Measurements from ENCODE around the gene ZFR2.

ZFR2 gene

DNA sequence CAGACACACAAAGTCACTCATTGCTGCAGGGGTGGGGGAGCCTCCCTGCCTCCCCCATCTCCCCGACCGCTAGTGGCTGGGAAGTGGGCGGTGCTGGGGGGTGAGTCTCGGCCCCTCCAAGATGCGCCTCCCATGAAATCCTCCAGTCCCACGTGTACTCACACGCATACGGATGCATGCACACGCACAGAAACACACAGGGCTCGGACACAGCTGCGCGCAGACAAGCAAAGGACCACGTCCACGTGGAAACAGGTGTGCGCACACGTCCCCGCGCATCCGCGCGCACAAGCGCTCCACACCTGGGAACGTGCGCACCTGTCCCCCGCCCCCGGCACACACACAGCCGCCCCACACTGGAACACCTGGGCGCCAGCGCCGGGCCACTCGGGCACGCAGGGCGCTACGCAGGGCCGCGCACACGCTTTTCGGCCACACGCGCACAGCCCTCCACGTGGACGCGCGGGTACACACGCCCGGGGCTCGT lies 83.3 kb downstream of the ZFR2 start:
- DNase-seq, result no peak

DNA sequence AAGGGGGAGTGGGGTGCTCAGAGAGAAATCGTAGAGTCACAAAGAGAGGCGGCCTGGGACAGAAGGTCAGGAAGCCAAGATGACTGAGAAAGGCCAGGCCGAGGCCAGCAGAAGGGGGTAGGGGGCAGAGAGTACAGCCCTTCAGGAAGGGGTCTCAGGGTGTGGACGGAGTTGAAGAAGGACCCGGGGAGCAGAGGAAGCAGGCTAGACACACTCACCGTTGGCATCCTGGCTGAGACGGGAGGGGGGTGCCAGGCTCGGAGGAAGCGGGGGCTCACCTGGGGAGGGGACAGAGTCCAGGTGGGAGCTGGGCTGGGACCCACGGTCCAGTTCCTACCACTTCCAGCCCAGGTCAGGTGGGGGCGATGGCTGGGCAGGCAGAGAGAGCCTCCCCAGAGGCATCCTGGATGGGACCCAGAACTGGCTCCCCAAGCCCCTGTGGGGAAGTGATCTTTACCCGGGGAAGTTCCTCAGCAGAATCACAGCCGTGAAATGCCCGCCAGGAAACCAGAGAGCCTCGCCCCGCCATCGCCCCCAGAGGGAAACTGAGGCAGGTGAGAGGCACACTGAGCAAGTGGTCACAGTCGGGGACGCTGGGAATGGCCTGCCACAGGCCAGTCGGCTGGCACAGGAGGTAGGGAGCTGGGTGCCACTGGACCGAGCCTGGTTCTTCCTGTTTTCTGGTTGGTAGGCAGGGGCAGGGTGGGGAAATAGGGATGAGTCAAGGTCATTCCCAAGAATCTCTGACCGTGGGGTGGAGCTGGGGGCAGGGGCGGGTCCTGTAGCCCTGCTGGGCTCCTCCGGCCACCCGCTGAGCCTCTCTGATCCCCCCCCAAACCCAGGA lies 84.0 kb downstream of the ZFR2 start:
- no peak for DNase-seq

DNA sequence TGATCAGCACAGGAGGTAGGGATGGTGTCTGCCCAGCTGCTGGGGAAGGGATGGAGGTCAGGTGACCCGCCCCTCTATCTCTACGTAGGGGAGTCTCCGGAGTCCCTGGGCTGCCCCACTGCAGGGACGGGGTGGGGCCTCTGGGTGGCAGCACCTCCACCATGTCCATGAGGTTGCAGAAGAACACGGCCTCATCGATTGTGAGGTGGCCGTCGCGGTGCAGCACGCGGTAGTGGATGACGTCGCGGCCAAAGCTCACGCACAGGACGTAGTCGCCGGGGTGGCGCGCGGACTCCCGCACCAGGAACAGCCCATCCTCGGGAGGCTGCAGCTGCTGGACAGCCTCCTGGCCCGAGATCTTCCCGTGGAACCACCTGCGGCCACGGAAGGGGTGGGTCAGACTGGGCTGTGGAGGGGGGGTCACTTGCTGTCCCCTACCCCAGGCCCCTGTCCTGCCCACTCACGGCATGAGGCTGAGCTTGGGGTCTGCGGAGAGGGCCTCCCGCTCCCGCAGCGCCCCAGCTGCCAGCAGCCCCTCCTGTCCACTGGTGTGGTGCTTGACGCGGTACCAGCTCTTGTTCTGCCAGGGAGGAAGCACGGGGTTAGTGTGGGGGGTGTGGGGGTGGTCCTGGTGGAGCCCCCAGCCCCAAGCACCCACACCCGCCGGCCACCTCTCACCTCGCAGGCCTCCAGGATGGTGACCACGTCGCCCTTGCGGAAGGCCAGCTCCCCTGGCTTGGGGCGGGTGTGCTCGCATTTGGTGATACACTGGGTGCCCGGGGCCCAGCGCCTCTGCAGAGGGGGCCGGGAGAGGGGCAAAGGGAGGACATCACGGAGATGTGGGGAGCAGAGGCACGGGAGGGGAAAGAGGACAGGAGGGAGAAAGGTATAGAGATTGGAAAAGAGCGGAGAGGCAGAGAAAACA lies 84.9 kb downstream of the ZFR2 start:
- DNase-seq, result no peak

DNA sequence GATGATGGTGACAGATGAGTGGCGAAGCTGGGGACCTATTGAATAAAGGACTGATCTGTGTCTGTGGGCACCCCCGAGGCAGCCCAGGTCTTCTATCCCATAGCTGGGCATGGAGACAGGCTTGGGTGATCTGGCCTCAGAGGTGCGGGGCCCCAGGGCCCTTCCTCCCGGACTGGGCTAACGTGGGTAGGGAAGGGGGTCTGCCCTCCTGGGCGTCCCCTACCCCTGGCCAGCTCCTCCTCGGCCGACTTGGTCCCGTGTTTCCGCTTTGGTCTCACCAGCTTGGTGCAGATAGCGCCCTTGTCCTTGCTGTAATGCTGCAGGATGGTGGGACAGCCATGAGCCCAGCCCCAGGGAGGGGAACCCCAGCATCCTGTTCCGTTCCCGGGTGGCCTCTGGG lies 85.9 kb downstream of the ZFR2 start:
- DNase-seq, result no peak

DNA sequence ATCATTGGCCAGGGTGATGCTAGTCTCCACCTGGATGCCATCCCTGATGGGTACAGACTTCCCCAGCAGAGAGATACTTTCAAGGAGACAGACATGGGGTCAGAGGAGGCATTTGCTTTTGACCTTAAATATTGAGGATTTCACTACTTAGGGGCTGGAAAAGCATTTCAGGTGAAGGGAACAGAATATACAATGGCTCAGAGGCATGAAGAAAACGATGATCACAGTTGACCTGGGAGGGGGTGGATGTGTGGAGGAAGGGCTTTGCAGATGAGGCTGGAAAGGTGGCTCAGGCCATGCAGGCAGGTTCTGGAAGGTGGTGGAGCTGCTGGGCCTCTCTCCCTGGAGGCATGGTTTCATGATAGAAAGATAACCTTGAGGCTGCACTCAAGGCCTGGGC lies 86.5 kb downstream of the ZFR2 start:
- no peak for DNase-seq

DNA sequence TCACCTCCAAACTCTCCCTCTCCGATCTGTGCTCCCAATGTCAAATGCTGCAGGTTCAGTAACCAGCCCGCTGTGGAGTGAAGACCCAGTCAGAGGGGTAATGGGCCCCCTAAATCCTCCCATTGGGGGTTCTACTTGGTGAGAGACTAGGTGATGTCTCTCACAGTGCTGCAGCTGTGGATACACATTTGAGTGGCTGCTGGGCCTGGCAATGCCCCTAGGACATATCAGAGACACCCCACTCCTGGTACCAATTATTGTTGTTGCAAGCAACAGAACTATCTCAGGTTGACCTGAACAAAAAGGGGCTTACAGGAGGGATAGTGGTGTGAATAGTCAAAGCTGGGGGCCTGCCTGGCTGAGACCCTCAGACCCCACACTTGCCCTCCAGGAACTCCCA lies 87.2 kb downstream of the ZFR2 start:
- DNase-seq, result no peak

DNA sequence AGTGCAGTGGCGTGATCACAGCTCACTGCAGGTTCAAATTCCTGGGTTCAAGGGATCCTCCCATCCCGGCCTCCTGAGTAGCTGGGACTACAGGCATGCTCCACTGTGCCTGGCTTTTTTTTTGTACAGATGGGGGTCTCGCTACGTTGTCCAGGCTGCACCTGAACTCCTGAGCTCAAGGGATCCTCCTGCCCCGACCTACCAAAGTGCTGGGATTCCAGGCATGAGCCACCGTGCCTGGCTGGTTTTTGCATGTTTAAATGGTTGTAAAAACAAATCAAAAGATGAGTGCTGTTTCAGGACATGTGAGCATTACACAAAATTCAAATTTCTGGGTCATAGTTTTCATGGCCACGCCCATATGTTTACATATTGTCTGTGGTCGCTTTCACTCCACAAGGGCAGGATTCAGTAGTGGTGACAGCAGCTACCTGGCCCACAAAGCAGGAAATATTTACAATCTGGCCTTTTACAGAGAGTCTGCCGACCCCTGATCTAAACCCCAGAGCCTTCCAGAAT lies 88.0 kb downstream of the ZFR2 start:
- DNase-seq, result no peak

DNA sequence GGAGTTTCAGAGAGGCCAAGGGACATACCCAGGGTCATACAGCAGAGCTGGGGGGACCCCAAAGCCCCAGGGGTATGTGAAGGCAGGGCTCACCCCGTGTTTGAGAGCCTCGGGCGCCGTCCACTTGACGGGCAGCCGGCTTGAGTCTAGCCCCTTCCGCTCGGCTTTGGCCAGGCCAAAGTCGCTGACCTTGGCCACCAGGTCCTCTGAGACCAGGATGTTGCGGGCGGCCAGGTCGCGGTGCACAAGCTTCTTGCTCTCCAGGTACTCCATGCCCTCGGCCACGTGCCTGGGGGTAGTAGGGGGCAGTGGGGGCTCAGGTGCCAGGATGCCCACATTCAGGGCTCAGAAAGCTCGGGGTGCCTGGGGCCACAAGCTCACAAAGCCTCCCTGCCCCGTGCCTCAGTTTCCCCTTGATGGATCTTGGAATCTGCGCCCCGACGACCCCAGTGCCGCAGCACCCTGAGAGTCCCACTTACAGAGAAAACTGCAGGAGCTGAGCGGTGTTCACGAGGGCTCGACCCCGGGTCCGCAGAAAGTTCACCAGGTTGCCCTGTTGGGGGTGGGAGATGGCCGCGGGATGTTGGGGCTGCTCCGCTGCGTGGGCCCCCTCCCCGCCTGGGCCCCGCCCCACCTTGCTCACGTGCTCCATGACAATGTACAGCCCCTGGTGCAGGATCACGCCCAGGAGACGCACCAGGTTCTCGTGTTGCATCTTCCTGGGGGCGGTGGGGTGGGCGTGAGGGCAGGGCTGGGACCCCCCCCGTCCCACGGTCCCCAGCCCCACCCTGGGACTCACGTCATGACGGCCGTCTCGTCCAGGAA lies 89.7 kb downstream of the ZFR2 start:
- DNase-seq, result no peak

DNA sequence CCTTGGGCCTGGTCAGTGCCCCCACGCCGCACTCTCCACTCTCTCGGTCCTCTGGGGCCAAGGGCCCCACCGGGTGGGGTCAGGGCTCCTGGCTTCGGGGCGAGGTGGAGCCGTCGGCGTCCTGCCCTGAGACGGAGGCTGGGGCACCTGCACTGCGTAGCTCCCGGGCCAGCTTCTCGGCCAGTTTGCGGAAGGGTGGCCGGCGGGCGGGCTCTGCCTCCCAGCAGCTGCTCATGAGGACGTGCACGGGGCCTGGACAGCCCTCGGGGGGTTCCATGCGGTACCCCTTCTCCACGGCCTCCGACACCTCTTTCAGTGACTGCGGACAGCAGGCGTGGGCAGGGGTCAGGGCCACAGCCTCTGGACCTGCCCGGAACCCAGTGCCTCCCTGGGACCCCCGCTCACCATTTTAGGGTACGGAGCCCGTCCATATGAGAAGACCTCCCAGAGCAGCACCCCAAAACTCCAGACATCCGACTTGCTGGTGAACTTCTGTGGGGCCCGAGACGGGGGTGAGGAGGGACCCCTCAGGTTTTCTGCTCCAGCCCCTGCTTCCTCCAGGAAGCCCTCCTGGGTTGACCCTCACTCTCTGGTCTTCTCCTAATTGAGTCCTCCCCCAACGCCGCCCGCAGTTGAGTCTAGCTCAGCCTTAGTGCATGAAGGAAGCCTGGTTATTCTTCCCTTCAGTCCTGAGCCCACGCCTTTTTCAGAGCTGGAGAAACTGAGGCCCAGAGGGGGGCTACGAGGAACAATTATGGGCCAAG lies 90.6 kb downstream of the ZFR2 start:
- no peak for DNase-seq

DNA sequence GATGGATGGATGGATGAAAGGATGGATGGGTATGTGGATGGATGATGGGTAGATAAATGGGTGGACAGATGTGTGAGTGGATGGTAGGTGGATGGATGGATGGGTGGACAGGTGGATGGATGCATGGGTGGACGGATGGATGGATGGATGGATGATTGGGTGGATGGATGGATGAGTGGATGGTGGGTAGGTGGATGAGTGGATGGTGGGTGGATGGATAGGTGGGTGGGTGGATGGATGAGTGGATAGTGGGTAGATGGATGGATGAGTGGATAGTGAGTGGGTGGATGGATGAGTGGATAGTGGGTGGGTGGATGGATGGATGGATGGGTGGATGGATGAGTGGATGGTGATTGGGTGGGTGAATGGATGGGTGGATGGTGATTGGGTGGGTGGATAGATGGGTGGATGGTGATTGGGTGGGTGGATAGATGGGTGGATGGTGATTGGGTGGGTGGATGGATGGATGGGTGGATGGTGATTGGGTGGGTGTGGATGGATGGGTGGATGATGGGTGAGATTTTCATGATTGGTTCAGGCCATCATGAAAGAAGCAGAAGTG lies 92.3 kb downstream of the ZFR2 start:
- no peak for DNase-seq

DNA sequence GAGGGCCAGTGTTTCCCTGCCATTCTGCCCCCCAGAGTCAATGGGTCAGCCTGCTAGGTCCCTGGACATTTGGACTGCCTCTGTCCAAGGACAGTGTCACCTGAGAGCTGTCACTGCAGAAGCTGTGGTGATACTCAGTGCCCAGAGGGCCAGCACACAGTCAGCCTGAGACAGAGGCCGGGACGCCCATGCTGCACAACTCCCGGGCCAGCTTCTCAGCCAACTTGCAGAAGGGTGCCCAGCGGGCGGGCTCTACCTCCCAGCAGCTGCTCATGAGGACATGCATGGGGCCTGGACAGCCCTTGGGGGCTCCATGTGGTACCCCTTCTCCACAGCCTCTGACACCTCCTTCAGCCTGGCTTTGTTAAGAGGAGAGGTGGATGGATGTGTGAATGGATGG lies 93.0 kb downstream of the ZFR2 start:
- no peak for DNase-seq

DNA sequence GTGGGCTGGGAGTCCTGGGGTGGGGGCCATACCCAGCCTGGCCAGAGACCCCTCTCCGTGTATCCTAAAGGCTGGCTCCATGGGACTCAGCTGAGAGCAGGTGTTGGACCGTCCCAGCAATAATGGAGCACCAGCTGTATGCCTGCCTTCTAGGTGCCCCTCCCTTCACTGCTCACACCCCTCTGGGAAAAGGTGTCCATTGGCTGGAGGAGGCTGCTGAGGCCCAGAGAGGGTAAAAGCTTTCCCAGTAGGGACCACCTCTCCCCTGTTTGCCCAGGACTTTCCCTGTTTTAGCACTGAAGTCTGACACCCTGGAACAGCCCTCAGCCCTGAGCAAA lies 93.5 kb downstream of the ZFR2 start:
- DNase-seq, result no peak

DNA sequence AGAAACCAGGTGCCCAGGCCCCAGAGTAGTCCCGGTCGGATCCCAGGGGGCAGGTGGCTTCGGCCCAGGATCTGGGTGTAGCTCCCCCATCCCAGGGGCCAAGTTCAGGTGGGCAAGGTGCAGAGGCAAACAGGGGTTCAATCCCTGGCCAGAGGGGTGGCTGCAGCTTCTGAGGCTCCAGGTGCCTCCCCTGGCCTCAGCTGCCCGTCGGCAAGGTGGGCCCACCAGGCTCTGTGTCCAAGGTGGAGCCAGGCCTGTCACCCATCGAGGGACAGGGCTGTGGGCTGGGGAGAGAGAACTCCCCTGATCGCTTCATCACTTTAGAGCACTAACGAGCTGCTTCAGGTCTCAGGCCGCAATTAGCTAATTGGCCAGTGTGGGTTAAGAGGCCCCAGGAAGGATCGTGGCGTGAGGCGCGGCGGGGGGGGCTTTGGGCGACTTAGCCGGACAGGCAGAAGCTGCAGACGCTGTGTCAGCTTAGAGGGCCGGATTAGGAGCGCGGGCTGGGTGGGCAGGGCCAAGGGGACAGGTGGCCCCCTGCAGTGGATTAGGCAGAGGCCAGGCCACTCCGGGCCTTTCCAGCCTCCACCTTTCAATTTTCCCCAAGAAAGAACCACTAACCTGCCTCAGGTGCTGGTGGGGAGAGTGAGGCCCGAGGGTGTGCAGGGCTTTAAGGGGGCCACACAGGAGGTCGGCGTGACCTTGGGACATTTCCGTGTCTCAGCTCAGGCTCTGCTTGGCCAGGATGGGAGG lies 94.0 kb downstream of the ZFR2 start:
- DNase-seq, result no peak

DNA sequence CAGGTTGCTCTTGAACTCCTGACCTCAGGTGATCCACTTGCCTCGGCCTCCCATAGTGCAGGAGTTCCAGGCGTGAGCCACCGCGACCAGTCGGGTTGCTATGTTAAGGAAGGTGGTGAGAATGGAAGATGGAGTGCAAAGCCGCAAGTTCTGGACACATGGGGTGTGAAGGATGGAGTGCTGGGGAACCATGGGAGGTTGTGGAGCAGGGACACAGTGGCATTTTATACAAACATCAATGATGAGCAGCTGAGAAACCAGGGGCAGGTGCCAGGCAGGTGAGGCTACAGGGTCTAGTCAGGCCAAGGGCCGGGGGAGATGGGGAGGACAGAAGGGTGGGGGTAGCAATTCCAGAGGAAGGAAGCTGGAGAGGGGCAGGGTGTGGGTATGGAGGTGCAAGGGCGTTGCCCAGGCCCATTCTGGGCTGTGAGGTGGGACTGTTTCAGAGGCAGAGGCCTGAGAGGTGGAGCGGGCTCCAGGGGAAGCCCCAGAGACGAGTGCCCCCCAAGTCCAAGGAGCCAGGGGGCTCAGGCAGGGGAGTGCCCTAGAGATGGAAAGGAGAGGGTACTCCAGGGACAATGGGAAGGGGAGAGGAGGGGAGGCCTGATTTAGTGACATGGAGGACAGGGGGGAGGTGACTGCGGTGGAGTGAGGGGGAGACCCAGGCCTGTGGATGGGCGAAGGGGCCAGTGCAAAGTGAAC lies 94.9 kb downstream of the ZFR2 start:
- DNase-seq, result no peak

DNA sequence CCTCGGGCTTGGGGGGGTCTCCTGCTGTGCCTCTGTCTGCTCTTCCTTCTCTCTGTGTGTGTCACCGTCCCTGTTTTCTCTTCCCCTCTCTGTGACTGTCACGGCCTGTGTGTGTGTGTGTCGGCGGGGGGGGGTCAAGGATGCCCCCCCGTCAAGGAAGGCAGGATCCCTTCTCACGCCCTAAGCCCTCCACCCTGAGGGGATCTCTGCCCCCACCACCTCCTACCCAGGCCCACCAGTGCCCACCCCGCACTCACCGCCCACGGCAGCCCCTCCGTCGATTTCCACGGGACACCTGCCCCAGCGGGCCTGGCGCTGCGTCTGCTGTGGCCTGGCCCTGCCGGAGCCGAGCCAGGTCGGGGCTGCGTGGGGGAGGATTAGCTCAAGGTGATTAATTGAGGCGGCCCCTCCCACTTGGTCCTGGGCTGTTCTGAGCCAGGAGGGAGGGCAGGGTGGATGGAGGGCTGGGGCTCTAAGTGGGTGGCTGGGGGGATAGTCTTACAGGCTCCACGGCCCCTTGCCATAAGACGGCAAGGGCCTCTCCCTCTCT lies 96.9 kb downstream of the ZFR2 start, which contains the start of gene RAX2:
TSS of gene RAX2 (minus strand) at position 323 of the 550 bp plus-strand sequence. CDS start 486 bp downstream, outside the sequence.
- no peak for DNase-seq

DNA sequence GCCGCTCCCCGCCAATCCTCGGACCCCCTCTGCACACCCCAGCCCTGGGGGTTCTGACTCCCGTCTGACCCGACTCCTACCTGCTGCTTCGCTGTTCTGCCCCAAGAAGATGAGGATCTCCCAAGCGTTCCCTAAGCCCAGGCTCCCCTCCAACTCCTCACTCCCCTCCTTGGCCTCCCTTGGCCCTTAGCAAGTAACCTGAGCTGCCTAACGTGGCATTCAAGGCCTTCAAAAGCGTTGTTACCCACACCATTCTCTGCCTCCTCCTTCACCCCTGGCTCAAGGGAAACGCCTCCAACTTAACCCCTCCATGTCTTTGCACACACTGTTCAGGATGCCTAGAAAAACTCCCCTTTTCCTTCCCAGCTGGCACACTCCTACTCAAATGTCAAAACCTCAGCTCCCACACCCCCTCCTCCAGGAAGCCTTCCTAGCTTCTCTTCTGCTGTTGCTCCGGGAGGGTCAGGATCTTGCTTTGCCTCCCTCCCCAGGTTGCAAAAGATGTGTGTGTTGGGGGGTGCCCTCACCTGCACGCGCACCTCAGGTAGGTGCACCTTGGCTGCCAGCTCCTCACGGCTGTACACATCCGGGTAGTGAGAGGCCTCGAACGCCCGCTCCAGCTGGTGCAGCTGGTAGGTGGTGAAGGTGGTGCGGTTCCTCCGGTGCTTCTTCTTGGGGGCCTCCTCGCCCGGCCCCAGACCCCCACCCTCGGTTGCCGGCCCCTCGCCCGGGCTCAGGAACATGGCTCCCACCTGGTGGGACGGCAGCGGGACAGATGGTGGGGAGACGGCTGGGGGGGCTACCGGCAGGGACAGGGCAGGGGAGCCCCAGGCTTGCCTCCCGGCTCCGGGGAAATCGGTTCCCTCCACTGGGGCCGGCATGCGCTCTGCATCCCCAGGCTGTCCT lies 97.6 kb downstream of the ZFR2 start:
- no peak for DNase-seq

DNA sequence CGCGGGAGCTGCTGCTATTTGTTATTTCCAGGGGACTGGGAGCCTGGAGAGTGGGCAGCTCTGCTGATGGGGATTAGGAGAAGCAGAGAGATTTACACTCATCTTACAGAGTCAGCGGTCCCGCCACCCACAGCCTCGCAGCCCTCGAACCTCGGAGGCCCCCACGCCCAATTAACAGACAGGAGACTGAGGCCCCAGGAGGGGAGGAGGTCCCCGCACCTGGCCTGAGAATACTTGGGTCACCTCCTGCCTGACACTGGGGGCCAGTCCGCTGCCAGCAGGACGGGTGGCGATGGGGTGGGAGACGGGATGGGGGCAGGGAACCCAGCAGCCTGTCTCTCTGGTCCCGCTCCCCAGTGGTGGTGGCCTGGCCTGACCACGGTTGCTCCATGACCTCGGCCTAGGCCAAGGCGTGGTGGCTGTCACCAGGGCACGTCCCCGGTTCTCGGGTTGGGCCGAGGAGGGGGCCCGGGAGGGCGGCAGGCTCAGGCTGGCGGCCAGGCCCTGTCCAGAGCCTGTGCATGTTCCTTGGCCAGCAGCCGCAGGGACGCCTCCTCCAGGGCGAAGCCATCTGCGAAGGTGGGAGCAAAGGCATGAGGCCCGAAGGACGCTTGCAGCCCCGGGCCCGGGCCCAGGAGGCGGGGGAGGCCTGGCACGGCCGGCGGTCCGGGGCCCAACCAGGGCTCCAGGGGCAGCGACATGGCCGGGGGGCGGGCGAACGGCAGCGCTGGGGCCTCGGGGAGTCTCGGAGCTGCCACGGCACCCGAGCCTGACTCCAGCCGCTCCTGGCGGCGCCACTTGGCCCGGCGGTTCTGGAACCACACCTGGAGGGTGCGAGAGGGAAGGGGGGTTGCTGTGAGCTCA lies 98.5 kb downstream of the ZFR2 start:
- DNase-seq, result no peak

DNA sequence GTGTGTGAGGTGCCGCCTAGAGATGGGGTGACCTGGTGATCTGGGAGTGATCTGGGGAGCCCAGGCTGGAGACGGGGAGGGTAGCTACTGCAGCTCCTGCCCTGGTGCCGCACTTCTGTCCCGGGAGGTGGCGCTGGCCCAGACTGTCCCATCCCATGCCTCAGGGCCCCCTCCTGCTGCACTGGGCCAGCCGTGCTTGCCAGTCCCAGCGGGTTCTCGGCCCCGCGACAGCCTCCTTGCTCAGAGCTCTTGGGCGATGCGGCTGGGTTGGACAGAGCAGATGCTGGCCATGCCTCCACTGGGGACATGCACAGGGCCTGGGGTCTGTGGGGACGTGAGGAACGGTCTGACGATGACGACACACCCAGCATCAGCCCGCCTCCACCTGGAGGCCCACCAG lies 99.3 kb downstream of the ZFR2 start:
- DNase-seq, result no peak
